Heart left ventricle (tissue), 13 donors: Measurements from ENCODE around the gene KCNAB1.

ENCODE experiments used
- POLR2A ChIP-seq, 2 donors: fragments of 450-650 bp; IDR thresholded peaks; one replicate each; pipeline ENCODE4 v1.6.1; 2017; ENCODE audit warnings: antibody characterized with exemption in 2 of 2, mild to moderate bottlenecking in 2 of 2, moderate library complexity in 2 of 2
- TF ChIP-seq, protein P1 (sequence below), 12 donors: fragments of 200-600 bp; sonication (generic) in 4 of 12; IDR thresholded peaks; one replicate each; pipeline versions ENCODE4 v1.5.0 to v1.8.0; 2018 to 2022; ENCODE audit warnings: antibody characterized with exemption in 12 of 12, mild to moderate bottlenecking in 5 of 12
- donor health status: ischemic (EF 13 %, LVEDD 7.1; RV severe dilation, severe dysfunction).
- donor health status: DM: no; HTN: yes; CAD: no.
- donor health status: DM: no; HTN: no; CAD: no.
- donor health status: ischemic (EF 25% LVEDD 6.9; RV normal size, moderate dysfunction).
- donor health status: ischemic (EF 25% LVEDD 5.7; RV mildly dilated, moderate dysfunction).
- donor health status: ischemic (EF 35%, LVEDD 5.7; RV mildly dilated, moderate dysfunction).
- donor health status: nonischemic (EF 11% LVEDD 7.7; RV severe dilation, severe dysfunction).
- donor health status: DM: yes; HTN: yes; CAD: no.
- donor health status: PGD.
- donor health status: ischemic (EF 29% LVEDD 5.4; RV normal size, mild dysfunction).
- donor health status: nonischemic (EF 23%, LVEDD 6.1; RV moderate dilation, normal function).

GRCh38 chr3:156341332-156341731 is 221.0 kb downstream of the KCNAB1 start:
- TF ChIP-seq POLR2A (IDR thresholded peaks at IDR 0.05): no peak
- TF ChIP-seq, protein P1, sequence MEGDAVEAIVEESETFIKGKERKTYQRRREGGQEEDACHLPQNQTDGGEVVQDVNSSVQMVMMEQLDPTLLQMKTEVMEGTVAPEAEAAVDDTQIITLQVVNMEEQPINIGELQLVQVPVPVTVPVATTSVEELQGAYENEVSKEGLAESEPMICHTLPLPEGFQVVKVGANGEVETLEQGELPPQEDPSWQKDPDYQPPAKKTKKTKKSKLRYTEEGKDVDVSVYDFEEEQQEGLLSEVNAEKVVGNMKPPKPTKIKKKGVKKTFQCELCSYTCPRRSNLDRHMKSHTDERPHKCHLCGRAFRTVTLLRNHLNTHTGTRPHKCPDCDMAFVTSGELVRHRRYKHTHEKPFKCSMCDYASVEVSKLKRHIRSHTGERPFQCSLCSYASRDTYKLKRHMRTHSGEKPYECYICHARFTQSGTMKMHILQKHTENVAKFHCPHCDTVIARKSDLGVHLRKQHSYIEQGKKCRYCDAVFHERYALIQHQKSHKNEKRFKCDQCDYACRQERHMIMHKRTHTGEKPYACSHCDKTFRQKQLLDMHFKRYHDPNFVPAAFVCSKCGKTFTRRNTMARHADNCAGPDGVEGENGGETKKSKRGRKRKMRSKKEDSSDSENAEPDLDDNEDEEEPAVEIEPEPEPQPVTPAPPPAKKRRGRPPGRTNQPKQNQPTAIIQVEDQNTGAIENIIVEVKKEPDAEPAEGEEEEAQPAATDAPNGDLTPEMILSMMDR (IDR thresholded peaks at IDR 0.05): no peak
